ENCODE data around the gene CD300LG.

The CD300LG gene

DNA sequence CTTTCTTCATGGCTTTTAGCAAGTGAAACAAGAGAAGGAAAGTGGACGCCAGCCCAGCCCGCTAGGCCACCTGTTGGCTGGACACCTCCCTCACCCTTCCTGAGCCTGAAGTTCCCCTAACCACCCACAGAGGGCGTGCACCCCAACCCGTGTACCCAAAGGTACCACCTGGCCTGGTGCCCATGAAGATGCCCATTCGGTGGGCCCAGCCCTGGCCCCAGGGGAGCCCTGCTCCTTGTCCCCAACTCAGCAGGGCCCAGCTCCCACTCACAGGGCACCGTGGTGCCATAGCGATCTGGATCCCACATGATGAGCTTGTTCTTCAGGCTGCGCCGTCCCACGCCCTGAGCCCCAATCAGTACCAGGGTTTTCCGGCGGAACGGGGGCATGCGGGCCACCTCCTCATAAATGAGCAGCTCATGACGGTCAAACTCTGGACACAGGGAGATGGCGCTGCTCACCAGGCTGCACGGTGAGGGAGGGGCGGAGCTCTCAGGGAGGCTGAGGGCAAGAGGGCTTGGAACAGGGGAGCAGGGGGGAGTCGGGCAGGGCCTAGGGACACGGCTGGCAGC, 33.5 kb downstream of the CD300LG start:
- H3K4me3 ChIP-seq (ENCODE audit: insufficient read depth, low read length, poor library complexity, severe bottlenecking) = no peak overlapping the region
- H3K4me2 ChIP-seq (ENCODE audit: low read depth, low read length, poor library complexity, severe bottlenecking) = no peak overlapping the region
- no peaks in the 10 kb centered on the region for H4K20me1 ChIP-seq (ENCODE audit: low read depth, low read length)

DNA sequence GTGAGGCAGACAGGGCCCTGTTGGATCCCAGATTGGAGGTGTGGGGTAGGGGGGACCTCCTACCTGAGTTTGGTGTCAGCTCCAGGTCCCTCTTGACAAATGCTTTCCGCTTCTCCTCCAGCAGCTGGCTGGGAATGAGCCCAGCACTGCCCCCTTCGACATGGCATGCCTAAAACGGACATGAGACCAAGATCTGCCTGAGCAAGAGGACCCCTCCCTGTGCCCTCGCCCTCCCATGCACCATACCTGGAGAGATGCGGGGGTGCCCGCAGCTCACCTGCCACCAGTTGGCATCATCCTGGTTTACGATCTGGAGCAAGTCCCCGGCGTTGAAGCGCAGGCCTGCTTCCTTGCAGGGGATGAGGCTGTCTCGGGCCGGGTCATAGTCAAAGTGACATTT, 34.2 kb downstream of the CD300LG start:
- H3K79me2 ChIP-seq (ENCODE audit: insufficient read depth, low read length) = no peaks in the 10 kb centered on the region
- no peak overlapping the region for H3K4me3 ChIP-seq (ENCODE audit: insufficient read depth, low read length, poor library complexity, severe bottlenecking)
- no peak overlapping the region for H3K9ac ChIP-seq (ENCODE audit: low read length)
- no peaks in the 10 kb centered on the region for H3K9me3 ChIP-seq (ENCODE audit: insufficient read depth, low read length)
- no peaks in the 10 kb centered on the region for H3F3A ChIP-seq (ENCODE audit: insufficient read depth)
- H3K36me3 ChIP-seq (ENCODE audit: low read length) = no peaks in the 10 kb centered on the region
- no peaks in the 10 kb centered on the region for H4K20me1 ChIP-seq (ENCODE audit: low read depth, low read length)
- no peak overlapping the region for H2AFZ ChIP-seq (ENCODE audit: low read depth, low read length, severe bottlenecking)
- no peaks in the 10 kb centered on the region for H3K9me2 ChIP-seq (replicated peaks; ENCODE audit: insufficient read depth, low read length)
- no peaks in the 10 kb centered on the region for H3K27me3 ChIP-seq (ENCODE audit: low read length)
- no peak overlapping the region for H3K4me2 ChIP-seq (ENCODE audit: low read depth, low read length, poor library complexity, severe bottlenecking)
- H3K27ac ChIP-seq (ENCODE audit: low read depth, low read length) = no peak overlapping the region
- no peak for TF ChIP-seq EZH2phosphoT487 (conservative IDR thresholded peaks at IDR 0.05; ENCODE audit: low read length)

More for the DNA sequence above, 33.5 kb downstream of the CD300LG start:
- H3F3A ChIP-seq (ENCODE audit: insufficient read depth) = no peaks in the 10 kb centered on the region
- H3K9ac ChIP-seq (ENCODE audit: low read length) = no peak overlapping the region
- no peak overlapping the region for H3K27ac ChIP-seq (ENCODE audit: low read depth, low read length)
- no peaks in the 10 kb centered on the region for H3K9me2 ChIP-seq (replicated peaks; ENCODE audit: insufficient read depth, low read length)
- no peak overlapping the region for H2AFZ ChIP-seq (ENCODE audit: low read depth, low read length, severe bottlenecking)
- no peaks in the 10 kb centered on the region for H3K36me3 ChIP-seq (ENCODE audit: low read length)
- no peak for TF ChIP-seq EZH2phosphoT487 (conservative IDR thresholded peaks at IDR 0.05; ENCODE audit: low read length)
- TF ChIP-seq, protein P1, sequence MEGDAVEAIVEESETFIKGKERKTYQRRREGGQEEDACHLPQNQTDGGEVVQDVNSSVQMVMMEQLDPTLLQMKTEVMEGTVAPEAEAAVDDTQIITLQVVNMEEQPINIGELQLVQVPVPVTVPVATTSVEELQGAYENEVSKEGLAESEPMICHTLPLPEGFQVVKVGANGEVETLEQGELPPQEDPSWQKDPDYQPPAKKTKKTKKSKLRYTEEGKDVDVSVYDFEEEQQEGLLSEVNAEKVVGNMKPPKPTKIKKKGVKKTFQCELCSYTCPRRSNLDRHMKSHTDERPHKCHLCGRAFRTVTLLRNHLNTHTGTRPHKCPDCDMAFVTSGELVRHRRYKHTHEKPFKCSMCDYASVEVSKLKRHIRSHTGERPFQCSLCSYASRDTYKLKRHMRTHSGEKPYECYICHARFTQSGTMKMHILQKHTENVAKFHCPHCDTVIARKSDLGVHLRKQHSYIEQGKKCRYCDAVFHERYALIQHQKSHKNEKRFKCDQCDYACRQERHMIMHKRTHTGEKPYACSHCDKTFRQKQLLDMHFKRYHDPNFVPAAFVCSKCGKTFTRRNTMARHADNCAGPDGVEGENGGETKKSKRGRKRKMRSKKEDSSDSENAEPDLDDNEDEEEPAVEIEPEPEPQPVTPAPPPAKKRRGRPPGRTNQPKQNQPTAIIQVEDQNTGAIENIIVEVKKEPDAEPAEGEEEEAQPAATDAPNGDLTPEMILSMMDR (IDR thresholded peaks at IDR 0.05; ENCODE audit: insufficient read depth, low read length, poor library complexity, severe bottlenecking) = peak; percentile 76
- H3K9me3 ChIP-seq (ENCODE audit: insufficient read depth, low read length) = no peaks in the 10 kb centered on the region
- H3K79me2 ChIP-seq (ENCODE audit: insufficient read depth, low read length) = no peaks in the 10 kb centered on the region
- no peaks in the 10 kb centered on the region for H3K27me3 ChIP-seq (ENCODE audit: low read length)

- Histone ChIP-seq H4K20me1 (ENCODE audit: low read depth, low read length) (no peaks in the 10 kb centered on the region), H2AFZ (ENCODE audit: low read depth, low read length, severe bottlenecking) (no peak overlapping the region), H3K27ac (ENCODE audit: low read depth, low read length) (no peak overlapping the region), H3F3A (ENCODE audit: insufficient read depth) (no peaks in the 10 kb centered on the region), H3K9me2 (replicated peaks; ENCODE audit: insufficient read depth, low read length) (no peaks in the 10 kb centered on the region), H3K4me3 (ENCODE audit: insufficient read depth, low read length, poor library complexity, severe bottlenecking) (no peak overlapping the region), H3K27me3 (ENCODE audit: low read length) (no peaks in the 10 kb centered on the region), H3K9me3 (ENCODE audit: insufficient read depth, low read length) (no peaks in the 10 kb centered on the region), H3K79me2 (ENCODE audit: insufficient read depth, low read length) (no peaks in the 10 kb centered on the region), H3K36me3 (ENCODE audit: low read length) (no peaks in the 10 kb centered on the region), H3K9ac (ENCODE audit: low read length) (no peak overlapping the region), H3K4me2 (ENCODE audit: low read depth, low read length, poor library complexity, severe bottlenecking) (no peak overlapping the region)
- TF ChIP-seq, protein P1 (IDR thresholded peaks at IDR 0.05; ENCODE audit: insufficient read depth, low read length, poor library complexity, severe bottlenecking) = no peak
- TF ChIP-seq EZH2phosphoT487 (conservative IDR thresholded peaks at IDR 0.05; ENCODE audit: low read length) = no peak
Measured at GRCh38 chr17:43881758-43882505, 35.0 kb downstream of the CD300LG start.
